Retinal pigment epithelial cell (primary cell): ENCODE data around the gene CDKL1.
"Not testable (repeated sequence)": the region's sequence is repeated elsewhere in the genome, so short reads cannot be mapped to it uniquely, and the experiment has no call there.

Source experiments
- DNase-seq: peaks from one replicate; pipeline ENCODE4 v3.0.0-alpha.2; 2010; ENCODE audit warnings: low read depth
- H3K4me3 ChIP-seq: 2 replicates; pipeline ENCODE4 v1.5.1; 2011; ENCODE audit warnings: mild to moderate bottlenecking, low read length, control low read depth, moderate library complexity
- CTCF ChIP-seq: conservative IDR thresholded peaks from 2 replicates; pipeline ENCODE4 v1.5.1; 2011; ENCODE audit warnings: low read depth, low read length, control low read depth, inconsistent platforms

Gene CDKL1

GRCh38 chr14:50364792-50365191 lies 31.9 kb downstream of the CDKL1 start:
- no peak overlapping the region for H3K4me3 ChIP-seq
- no peak for DNase-seq
- no peak for TF ChIP-seq CTCF

- DNase-seq = no peak
- no peak for TF ChIP-seq CTCF
- H3K4me3 ChIP-seq = no peak overlapping the region
Measured at GRCh38 chr14:50363714-50364111, 33.0 kb downstream of the CDKL1 start.

GRCh38 chr14:50362764-50363713 lies 33.6 kb downstream of the CDKL1 start:
- no peak for TF ChIP-seq CTCF
- H3K4me3 ChIP-seq = no peak overlapping the region
- DNase-seq = no peak

- not testable (repeated sequence) for DNase-seq, H3K4me3 ChIP-seq
Measured at GRCh38 chr14:50361473-50362403, 34.9 kb downstream of the CDKL1 start.

- TF ChIP-seq CTCF = no peak
- H3K4me3 ChIP-seq = no peak overlapping the region
- no peak for DNase-seq
Measured at GRCh38 chr14:50360851-50361250, 35.8 kb downstream of the CDKL1 start.

GRCh38 chr14:50360093-50360492 lies 36.6 kb downstream of the CDKL1 start:
- no peak for TF ChIP-seq CTCF
- DNase-seq = no peak
- H3K4me3 ChIP-seq = no peak overlapping the region

- no peak overlapping the region for H3K4me3 ChIP-seq
- no peak for TF ChIP-seq CTCF
- DNase-seq = no peak
Measured at GRCh38 chr14:50359631-50360030, 37.0 kb downstream of the CDKL1 start.
